Measurements from ENCODE around the gene PROCA1.

PROCA1 gene

GRCh38 chr17:28751600-28752366, 40.1 kb upstream of the PROCA1 start:
- no peak overlapping the region for H3K4me3 ChIP-seq (ENCODE audit: low read length)
- no peak for DNase-seq (ENCODE audit: low read depth)
- TF ChIP-seq CTCF (IDR thresholded peaks at IDR 0.05; ENCODE audit: insufficient read depth, low read depth, low read length, missing control alignments) = no peak

GRCh38 chr17:28750178-28751047, 38.7 kb upstream of the PROCA1 start:
- DNase-seq (ENCODE audit: low read depth) = peak; percentile 95
- H3K4me3 ChIP-seq (ENCODE audit: low read length) = no peak overlapping the region
- TF ChIP-seq CTCF (IDR thresholded peaks at IDR 0.05; ENCODE audit: insufficient read depth, low read depth, low read length, missing control alignments) = peak; percentile 100

GRCh38 chr17:28749516-28750177, 38.0 kb upstream of the PROCA1 start:
- no peak for TF ChIP-seq CTCF (IDR thresholded peaks at IDR 0.05; ENCODE audit: insufficient read depth, low read depth, low read length, missing control alignments)
- DNase-seq (ENCODE audit: low read depth) = no peak
- H3K4me3 ChIP-seq (ENCODE audit: low read length) = no peak overlapping the region

DNA sequence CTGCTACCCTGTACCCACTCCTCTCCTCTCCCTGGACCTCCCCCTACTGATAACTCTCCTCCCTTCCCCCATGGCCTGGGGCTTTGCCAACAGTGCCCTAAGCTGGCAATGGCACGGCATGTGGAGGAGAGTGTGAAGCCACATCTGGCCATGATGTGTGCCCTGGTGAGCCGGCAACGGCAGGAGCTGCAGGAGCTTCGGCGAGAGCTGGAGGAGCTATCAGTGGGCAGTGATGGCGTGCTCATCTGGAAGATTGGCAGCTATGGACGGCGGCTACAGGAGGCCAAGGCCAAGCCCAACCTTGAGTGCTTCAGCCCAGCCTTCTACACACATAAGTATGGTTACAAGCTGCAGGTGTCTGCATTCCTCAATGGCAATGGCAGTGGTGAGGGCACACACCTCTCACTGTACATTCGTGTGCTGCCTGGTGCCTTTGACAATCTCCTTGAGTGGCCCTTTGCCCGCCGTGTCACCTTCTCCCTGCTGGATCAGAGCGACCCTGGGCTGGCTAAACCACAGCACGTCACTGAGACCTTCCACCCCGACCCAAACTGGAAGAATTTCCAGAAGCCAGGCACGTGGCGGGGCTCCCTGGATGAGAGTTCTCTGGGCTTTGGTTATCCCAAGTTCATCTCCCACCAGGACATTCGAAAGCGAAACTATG, 37.3 kb upstream of the PROCA1 start:
- TF ChIP-seq CTCF (IDR thresholded peaks at IDR 0.05; ENCODE audit: insufficient read depth, low read depth, low read length, missing control alignments) = no peak
- no peak for DNase-seq (ENCODE audit: low read depth)
- H3K4me3 ChIP-seq (ENCODE audit: low read length) = no peak overlapping the region

DNA sequence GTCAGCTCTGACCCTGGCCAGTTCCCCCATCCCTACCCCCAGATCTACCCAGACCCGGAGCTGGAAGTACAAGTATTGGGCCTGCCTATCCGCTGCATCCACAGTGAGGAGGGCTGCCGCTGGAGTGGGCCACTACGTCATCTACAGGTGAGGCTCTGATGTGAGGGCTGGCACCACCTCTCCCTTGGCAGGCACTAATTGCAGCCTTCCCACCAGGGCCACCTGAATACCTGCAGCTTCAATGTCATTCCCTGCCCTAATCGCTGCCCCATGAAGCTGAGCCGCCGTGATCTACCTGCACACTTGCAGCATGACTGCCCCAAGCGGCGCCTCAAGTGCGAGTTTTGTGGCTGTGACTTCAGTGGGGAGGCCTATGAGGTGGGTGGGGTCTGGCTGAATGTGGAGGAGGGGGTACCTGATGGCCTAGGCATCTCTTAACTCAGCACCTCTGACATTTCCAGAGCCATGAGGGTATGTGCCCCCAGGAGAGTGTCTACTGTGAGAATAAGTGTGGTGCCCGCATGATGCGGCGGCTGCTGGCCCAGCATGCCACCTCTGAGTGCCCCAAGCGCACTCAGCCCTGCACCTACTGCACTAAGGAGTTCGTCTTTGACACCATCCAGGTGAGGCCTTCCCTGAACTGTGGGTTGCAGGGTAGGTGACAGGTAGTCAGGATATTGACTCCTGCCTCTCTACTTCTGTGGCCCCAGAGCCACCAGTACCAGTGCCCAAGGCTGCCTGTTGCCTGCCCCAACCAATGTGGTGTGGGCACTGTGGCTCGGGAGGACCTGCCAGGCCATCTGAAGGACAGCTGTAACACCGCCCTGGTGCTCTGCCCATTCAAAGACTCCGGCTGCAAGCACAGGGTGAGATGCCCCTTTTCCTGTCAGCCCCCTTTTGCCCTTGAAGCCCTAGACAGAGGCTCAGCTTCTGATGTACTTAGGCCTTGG, 36.4 kb upstream of the PROCA1 start:
- no peak for TF ChIP-seq CTCF (IDR thresholded peaks at IDR 0.05; ENCODE audit: insufficient read depth, low read depth, low read length, missing control alignments)
- no peak overlapping the region for H3K4me3 ChIP-seq (ENCODE audit: low read length)
- DNase-seq (ENCODE audit: low read depth) = no peak
